ENCODE measurements around the gene TRIB2. TPM values are rescaled to one million over a fixed set of nuclear protein-coding genes. Genes with fewer than 3 reads are reported as not detected.
A peak's percentile ranks its signal among the peaks of the same experiment; 100 is the strongest.

TRIB2 gene
- total and polyA plus RNA-seq, 12 donors = 26.7 to 57.2 (median 36.5) TPM

DNA sequence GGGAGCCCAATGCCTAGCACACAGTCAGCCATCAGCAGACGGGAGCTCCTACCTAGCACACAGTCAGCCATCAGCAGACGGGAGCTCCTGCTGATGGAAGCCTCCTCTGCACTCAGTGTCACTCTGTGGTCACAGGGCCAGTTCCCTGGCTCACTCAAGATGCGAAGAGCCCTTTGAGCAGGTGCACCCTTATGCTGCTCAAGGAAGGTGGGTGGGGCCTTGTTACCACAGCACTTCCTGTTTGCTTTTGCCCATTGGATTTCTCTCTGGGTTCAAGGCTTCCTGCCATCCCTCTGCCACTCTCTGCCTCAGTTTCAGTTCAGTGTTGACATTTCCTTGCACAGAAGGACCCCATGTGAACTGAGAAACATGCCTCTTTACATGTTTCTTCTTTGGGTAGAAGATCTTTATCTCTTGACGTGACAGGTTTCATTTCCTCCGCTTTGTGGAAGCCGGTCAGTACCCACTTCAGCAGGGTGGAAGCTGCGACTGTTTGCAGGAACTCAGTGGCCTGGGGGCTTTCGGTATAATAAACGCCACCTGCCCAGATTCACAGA lies 11.6 kb downstream of the TRIB2 start:
- H3K27ac ChIP-seq = peak overlapping the region in 5 of 10 donors; percentile 2 to 99 (median 36)
- H3K4me1 ChIP-seq = peaks cover 28 to 100% (median 95%) of the 10 kb centered on the region in 9 donors
- intact Hi-C loops (cut with DNase I) = loop anchor here in 3 of 10 donors (10.0 kb wide), 2 partner anchors 97 to 277 kb away; no protein-coding TSS in a partner anchor

DNA sequence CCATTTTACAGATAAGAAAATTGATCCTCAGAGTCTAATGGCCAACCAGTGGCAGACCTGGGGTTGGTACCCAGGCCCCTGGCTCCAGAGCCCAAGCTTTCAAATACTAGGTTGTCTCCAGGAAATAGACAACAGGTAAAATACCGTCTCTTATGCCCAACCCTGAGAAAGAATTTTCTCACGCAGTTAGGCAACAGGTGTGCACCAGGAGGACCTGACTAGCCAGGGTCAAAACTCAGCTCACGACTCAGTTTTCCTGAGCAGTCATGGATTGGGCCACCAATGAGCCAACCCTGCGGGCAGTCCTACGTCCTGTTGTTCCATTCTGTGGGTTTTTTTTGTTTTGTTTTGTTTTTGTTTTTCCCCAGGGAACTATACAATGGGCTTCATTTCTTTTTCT lies 13.5 kb downstream of the TRIB2 start:
- H3K36me3 ChIP-seq = peaks cover 0 to 90% (median 40%) of the 10 kb centered on the region in 9 donors
- H3K9me3 ChIP-seq = no peaks in the 10 kb centered on the region
- intact Hi-C loops (cut with DNase I) = loop anchor here in 5 of 10 donors (5.0 to 10.0 kb wide), 6 partner anchors 55 to 272 kb away; no protein-coding TSS in a partner anchor
- peaks cover 41 to 100% (median 96%) of the 10 kb centered on the region in 9 donors for H3K4me1 ChIP-seq
- H3K27ac ChIP-seq = peak overlapping the region in 5 of 10 donors; percentile 75 to 99 (median 82)
- DNase-seq (no peak), ATAC-seq (no peak)
- TF ChIP-seq, protein P1, sequence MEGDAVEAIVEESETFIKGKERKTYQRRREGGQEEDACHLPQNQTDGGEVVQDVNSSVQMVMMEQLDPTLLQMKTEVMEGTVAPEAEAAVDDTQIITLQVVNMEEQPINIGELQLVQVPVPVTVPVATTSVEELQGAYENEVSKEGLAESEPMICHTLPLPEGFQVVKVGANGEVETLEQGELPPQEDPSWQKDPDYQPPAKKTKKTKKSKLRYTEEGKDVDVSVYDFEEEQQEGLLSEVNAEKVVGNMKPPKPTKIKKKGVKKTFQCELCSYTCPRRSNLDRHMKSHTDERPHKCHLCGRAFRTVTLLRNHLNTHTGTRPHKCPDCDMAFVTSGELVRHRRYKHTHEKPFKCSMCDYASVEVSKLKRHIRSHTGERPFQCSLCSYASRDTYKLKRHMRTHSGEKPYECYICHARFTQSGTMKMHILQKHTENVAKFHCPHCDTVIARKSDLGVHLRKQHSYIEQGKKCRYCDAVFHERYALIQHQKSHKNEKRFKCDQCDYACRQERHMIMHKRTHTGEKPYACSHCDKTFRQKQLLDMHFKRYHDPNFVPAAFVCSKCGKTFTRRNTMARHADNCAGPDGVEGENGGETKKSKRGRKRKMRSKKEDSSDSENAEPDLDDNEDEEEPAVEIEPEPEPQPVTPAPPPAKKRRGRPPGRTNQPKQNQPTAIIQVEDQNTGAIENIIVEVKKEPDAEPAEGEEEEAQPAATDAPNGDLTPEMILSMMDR (IDR thresholded peaks at IDR 0.05) = no peak
- no peak overlapping the region for H3K4me3 ChIP-seq
- WGBS, 2 donors = 80 to 86% methylated on average over 5 of the region's 5 CpGs
- H3K27me3 ChIP-seq = no peaks in the 10 kb centered on the region

More for the DNA sequence above, 11.6 kb downstream of the TRIB2 start:
- Histone ChIP-seq H3K27me3 (no peaks in the 10 kb centered on the region), H3K9me3 (no peaks in the 10 kb centered on the region), H3K4me3 (peak overlapping the region in 1 of 10 donors; percentile 5), H3K36me3 (peaks cover 0 to 91% (median 51%) of the 10 kb centered on the region in 9 donors)
- no peak for ATAC-seq
- WGBS, 2 donors = 84 to 90% methylated on average over 9 of the region's 9 CpGs
- TF ChIP-seq, protein P1 (IDR thresholded peaks at IDR 0.05) = no peak
- no peak for DNase-seq

DNA sequence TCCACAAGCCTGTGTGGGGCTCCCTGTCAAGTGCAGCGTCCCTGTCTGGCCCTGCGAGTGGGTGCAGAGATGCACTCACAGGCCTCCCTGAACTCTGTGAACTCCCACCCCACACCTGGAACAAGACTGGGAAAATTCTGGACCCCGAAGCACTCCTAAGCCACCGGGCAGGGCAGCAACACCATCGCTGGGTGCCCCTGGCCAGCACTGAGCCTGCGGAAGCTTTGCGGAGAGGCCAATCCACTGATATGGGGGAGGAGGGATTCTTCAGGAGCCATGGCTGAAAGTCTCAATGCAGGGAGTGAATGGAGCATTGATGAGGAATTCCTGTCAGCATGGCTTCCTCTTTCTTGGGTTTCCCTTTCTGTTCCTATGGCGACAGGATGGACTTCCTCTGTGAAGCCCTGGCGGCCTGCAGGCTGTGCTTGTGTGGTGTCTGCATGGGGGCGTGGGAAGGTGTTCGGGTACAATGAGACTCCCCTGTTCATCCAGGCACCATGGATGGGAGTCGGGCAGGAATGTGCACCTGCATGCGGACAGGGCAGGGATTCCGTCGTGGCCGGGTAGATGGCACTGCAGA lies 15.1 kb downstream of the TRIB2 start:
- intact Hi-C loops (cut with DNase I) = loop anchor here in 5 of 10 donors (5.0 to 10.0 kb wide), 6 partner anchors 53 to 271 kb away; no protein-coding TSS in a partner anchor
- Histone ChIP-seq H3K9me3 (no peaks in the 10 kb centered on the region), H3K36me3 (peaks cover 0 to 89% (median 37%) of the 10 kb centered on the region in 9 donors), H3K27me3 (no peaks in the 10 kb centered on the region), H3K4me3 (no peak overlapping the region), H3K4me1 (peaks cover 37 to 100% (median 89%) of the 10 kb centered on the region in 9 donors), H3K27ac (peak overlapping the region in 9 of 10 donors; percentile 58 to 89 (median 80))
- ATAC-seq (peak in 4 of 8 donors; percentile 11 to 29 (median 22)), DNase-seq (no peak)
- WGBS, 2 donors = 76 to 82% methylated on average over 16 of the region's 16 CpGs
- TF ChIP-seq, protein P1 (IDR thresholded peaks at IDR 0.05) = no peak

DNA sequence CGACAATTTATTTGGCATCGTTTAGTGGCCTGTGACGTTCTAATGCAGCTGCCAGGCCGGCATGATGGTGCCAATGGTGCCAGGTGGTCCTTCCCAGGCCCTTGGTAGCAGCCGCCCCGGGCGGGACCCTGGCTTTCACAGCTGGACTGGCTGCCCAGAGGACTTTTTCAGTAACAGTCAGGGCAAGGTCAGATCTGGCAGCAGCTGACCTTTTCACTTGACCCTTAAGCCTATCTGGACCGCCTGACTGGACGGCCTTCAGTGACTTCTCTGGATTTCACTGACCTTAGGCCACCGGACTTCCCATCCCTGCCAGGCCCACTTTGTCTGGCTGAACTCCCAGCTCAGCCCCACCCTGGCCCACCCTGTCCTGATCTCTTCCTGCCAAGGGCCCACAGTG lies 15.9 kb downstream of the TRIB2 start:
- TF ChIP-seq, protein P1 (IDR thresholded peaks at IDR 0.05) = no peak
- Histone ChIP-seq H3K27me3 (no peaks in the 10 kb centered on the region), H3K27ac (peak overlapping the region; percentile 4 to 89 (median 78))

More for the DNA sequence above, 15.9 kb downstream of the TRIB2 start:
- intact Hi-C loops (cut with DNase I) = loop anchor here in 5 of 10 donors (5.0 to 10.0 kb wide), 6 partner anchors 52 to 270 kb away; no protein-coding TSS in a partner anchor
- peak; percentile 25 to 85 (median 70) for ATAC-seq
- peaks cover 0 to 89% (median 41%) of the 10 kb centered on the region in 9 donors for H3K36me3 ChIP-seq
- 12 to 17% methylated on average over 10 of the region's 10 CpGs for WGBS, 2 donors
- H3K4me3 ChIP-seq = peak overlapping the region in 1 of 10 donors; percentile 7
- peak; percentile 66 to 71 for DNase-seq
- peaks cover 36 to 100% (median 89%) of the 10 kb centered on the region in 9 donors for H3K4me1 ChIP-seq
- H3K9me3 ChIP-seq = no peaks in the 10 kb centered on the region
